GM12878 (cell line): ENCODE measurements around the gene SPRR2A. TPM values are rescaled to one million over a fixed set of nuclear protein-coding genes. Genes with fewer than 3 reads are reported as not detected.

Source experiments
- ATAC-seq: fragments of 200-7000 bp; cut with Tn5 transposase; 3 replicates; pipeline ENCODE4 v1.9.1; 2020; ENCODE audit warnings: mild to moderate bottlenecking, moderate library complexity
- BruUV-seq: library from RNA; stranded (reverse); fragments of 400-500 nt; replicated peaks from 2 replicates; lab custom pipeline; 2021; lab: Mats Ljungman, UMichigan
- CTCF ChIA-PET: fragments of 300-600 bp; sonication (Branson Sonifier 250); formaldehyde crosslinking; extraction: SDS; loops from one replicate; lab custom pipeline; 2021; ENCODE audit warnings: inconsistent platforms; lab: Yijun Ruan, JAX
- POLR2A ChIA-PET: fragments of 350-600 bp; formaldehyde crosslinking; extraction: SDS; loops from one replicate; lab custom pipeline; 2021; ENCODE audit warnings: inconsistent platforms; lab: Charles Lee
- RAD21 ChIA-PET: fragments of 300-600 bp; sonication (Branson Sonifier 250); formaldehyde crosslinking; loops from one replicate; lab custom pipeline; 2023; ENCODE audit warnings: antibody characterized with exemption; ENCODE audit not compliant: unreplicated experiment; lab: Charles Lee
- SMC1A ChIA-PET: fragments of 300-600 bp; sonication (Branson Sonifier 250); formaldehyde crosslinking; loops from one replicate; lab custom pipeline; 2023; ENCODE audit not compliant: unreplicated experiment, uncharacterized antibody; lab: Charles Lee
- DNase-seq: peaks from one replicate; pipeline ENCODE4 v3.0.0-alpha.2; 2011; ENCODE audit warnings: low read depth, low spot score
- FAIRE-seq: peaks from 3 replicates; lab custom pipeline; 2011; peaks lifted over from hg19 to GRCh38; lab: Jason Lieb, UNC
- H2AFZ ChIP-seq: 2 replicates; pipeline ENCODE4 v1.6.0; 2011; ENCODE audit warnings: low read depth, low read length, control low read depth; ENCODE audit not compliant: control insufficient read depth
- H3K27ac ChIP-seq: 2 replicates; pipeline ENCODE4 v1.5.1; 2011; ENCODE audit warnings: control low read depth; ENCODE audit not compliant: control insufficient read depth, insufficient read depth
- H3K27me3 ChIP-seq, 2 experiments: replicated peaks in 1 of 2; 2 replicates each; pipeline versions ENCODE4 v1.6.0 to v1.6.1; 2011; ENCODE audit warnings: low read length in 1 of 2; ENCODE audit not compliant: control insufficient read depth in 2 of 2, insufficient read depth in 2 of 2
- H3K36me3 ChIP-seq, 2 experiments: 2 replicates each; pipeline ENCODE4 v1.5.1; 2011; ENCODE audit warnings: low read length in 1 of 2; ENCODE audit not compliant: control insufficient read depth in 2 of 2, insufficient read depth in 2 of 2
- H3K4me1 ChIP-seq: 2 replicates; pipeline ENCODE4 v1.6.1; 2011; ENCODE audit warnings: mild to moderate bottlenecking, low read length, moderate library complexity, mixed read lengths; ENCODE audit not compliant: control insufficient read depth, insufficient read depth
- H3K4me2 ChIP-seq: 2 replicates; pipeline ENCODE4 v1.6.0; 2011; ENCODE audit warnings: control low read depth; ENCODE audit not compliant: control insufficient read depth, insufficient read depth
- H3K4me3 ChIP-seq: fragments of 200-600 bp; sonication (generic); 2 replicates; pipeline ENCODE4 v1.5.1; 2016
- H3K79me2 ChIP-seq: 2 replicates; pipeline ENCODE4 v1.6.0; 2011; ENCODE audit warnings: low read length; ENCODE audit not compliant: control insufficient read depth, insufficient read depth
- H3K9ac ChIP-seq: 2 replicates; pipeline ENCODE4 v1.8.0; 2011; ENCODE audit warnings: low read length, control low read depth, mixed read lengths; ENCODE audit not compliant: control insufficient read depth, insufficient read depth
- H3K9me3 ChIP-seq: replicated peaks from 3 replicates; pipeline ENCODE4 v1.5.1; 2011; ENCODE audit warnings: mild to moderate bottlenecking, low read length; ENCODE audit not compliant: control insufficient read depth, insufficient read depth
- H4K20me1 ChIP-seq: 2 replicates; pipeline ENCODE4 v1.6.0; 2011; ENCODE audit not compliant: control insufficient read depth, insufficient read depth
- BCL3 ChIP-seq: IDR thresholded peaks from 2 replicates; pipeline ENCODE4 v1.6.1; 2011; ENCODE audit warnings: borderline replicate concordance, low read depth, mild to moderate bottlenecking, moderate library complexity, low read length; ENCODE audit not compliant: insufficient read depth, poor library complexity, severe bottlenecking
- CEBPB ChIP-seq, 2 experiments: fragments of 150-350 bp in 1 of 2; IDR thresholded peaks; 2 replicates each; pipeline ENCODE4 v1.6.1; 2012 to 2014; ENCODE audit warnings: low read depth in 2 of 2, low read length in 2 of 2, borderline replicate concordance in 1 of 2, inconsistent platforms in 1 of 2
- CREM ChIP-seq: IDR thresholded peaks from 2 replicates; pipeline ENCODE4 v1.6.1; 2014; ENCODE audit warnings: antibody characterized with exemption, low read depth
- CTCF ChIP-seq, 3 experiments: IDR thresholded peaks in 2 of 3; conservative IDR thresholded peaks in 1 of 3; 2 replicates each; pipeline ENCODE4 v1.5.1; 2011; ENCODE audit warnings: low read depth in 3 of 3, low read length in 3 of 3, mild to moderate bottlenecking in 3 of 3, control low read depth in 2 of 3, moderate library complexity in 2 of 3, inconsistent platforms in 1 of 3, mixed read lengths in 1 of 3; ENCODE audit not compliant: control insufficient read depth in 2 of 3, insufficient read depth in 1 of 3; ENCODE audit errors: extremely low read depth in 1 of 3
- DPF2 ChIP-seq: fragments of 450-650 bp; IDR thresholded peaks from 2 replicates; pipeline ENCODE4 v1.6.1; 2017; ENCODE audit warnings: mild to moderate bottlenecking
- E2F4 ChIP-seq: IDR thresholded peaks from 2 replicates; pipeline ENCODE4 v1.6.1; 2012; ENCODE audit warnings: low read depth, low read length, improper control_type of control experiment
- EP300 ChIP-seq, 2 experiments: fragments of 150-350 bp in 1 of 2; IDR thresholded peaks; 2 replicates each; pipeline ENCODE4 v1.6.1; 2011 to 2012; ENCODE audit warnings: low read depth in 2 of 2, low read length in 2 of 2, borderline replicate concordance in 1 of 2, improper control_type of control experiment in 1 of 2, inconsistent platforms in 1 of 2; ENCODE audit not compliant: control insufficient read depth in 1 of 2
- HSF1 ChIP-seq: fragments of 150-350 bp; IDR thresholded peaks from 2 replicates; pipeline ENCODE4 v1.6.1; 2014; ENCODE audit warnings: mild to moderate bottlenecking, low read depth, low read length
- MEF2A ChIP-seq: IDR thresholded peaks from 2 replicates; pipeline ENCODE4 v1.6.1; 2011; ENCODE audit warnings: low read depth, mild to moderate bottlenecking, low read length, moderate library complexity; ENCODE audit not compliant: insufficient read depth
- MTA2 ChIP-seq: fragments of 450-650 bp; IDR thresholded peaks from 2 replicates; pipeline ENCODE4 v1.6.1; 2016; ENCODE audit warnings: low read depth, mild to moderate bottlenecking, moderate library complexity
- NFYB ChIP-seq: IDR thresholded peaks from 2 replicates; pipeline ENCODE4 v1.6.1; 2011; ENCODE audit warnings: low read depth, mild to moderate bottlenecking, low read length, improper control_type of control experiment, moderate library complexity; ENCODE audit not compliant: insufficient read depth
- RAD21 ChIP-seq: IDR thresholded peaks from 2 replicates; pipeline ENCODE4 v1.6.1; 2011; ENCODE audit warnings: mild to moderate bottlenecking, low read depth, low read length, moderate library complexity; ENCODE audit not compliant: insufficient read depth
- SREBF2 ChIP-seq: IDR thresholded peaks from 2 replicates; pipeline ENCODE4 v1.6.1; 2012; ENCODE audit warnings: mild to moderate bottlenecking, low read length
- WGBS: methylation state at CpG from one replicate; pipeline ENCODE4 v1.1.6; 2016; ENCODE audit warnings: low lambda C conversion rate; ENCODE audit not compliant: insufficient replicate concordance, insufficient coverage; ENCODE audit errors: missing lambda C conversion rate; 5-methylcytosine and 5-hydroxymethylcytosine counted together
- in situ Hi-C: fragments of 300-500 bp; cut with MboI; formaldehyde crosslinking; loops from 9 replicates; pipeline ENCODE4 v1.14.3; 2018; ENCODE audit warnings: mixed read lengths
- intact Hi-C: fragments of 100-400 bp; cut with micrococcal nuclease; formaldehyde crosslinking; loops from one replicate; pipeline ENCODE4 v1.14.2; 2022; ENCODE audit not compliant: unreplicated experiment
- polyA plus RNA-seq, 11 experiments: library from polyadenylated mRNA; depleted of rRNA in 4 of 11; unstranded in 6 of 11; stranded (reverse) in 5 of 11; fragments of >200 nt; fragmentation: Nextera tagmentation in 4 of 11; fragmentation: Illumina TruSeq in 1 of 11; extraction: Ambion mirVana in 4 of 11; extraction: Trizol in 1 of 11; gene quantifications; 1 replicate in 1 of 11; 2 replicates in 10 of 11; pipeline versions ENCODE4 v1.2.1 to v1.2.3, GENCODE V29; 2011 to 2016; ENCODE audit warnings: inconsistent platforms in 2 of 11, missing spikeins in 2 of 11, low read depth in 1 of 11
- total RNA-seq, 4 experiments: library from RNA; depleted of rRNA in 3 of 4; stranded (reverse); fragments of >200 nt in 3 of 4; fragmentation: Illumina TruSeq in 1 of 4; extraction: Trizol in 1 of 4; gene quantifications; 2 replicates each; pipeline versions ENCODE4 v1.2.1 to v1.2.3, GENCODE V29; 2013 to 2021

The SPRR2A gene
- total and polyA plus RNA-seq, 10 of the 15 experiments (the other 5 are each of a cell fraction or from before 2014, with no cell fraction given): not detected

- TF ChIP-seq NFYB: no peak
- TF ChIP-seq MEF2A: no peak
- no peak for TF ChIP-seq HSF1
- no peak for TF ChIP-seq RAD21
- no peak for TF ChIP-seq MTA2
- no peak for TF ChIP-seq EP300 (IDR thresholded peaks at IDR 0.05; ENCODE audit: borderline replicate concordance in 1 of 2, control insufficient read depth in 1 of 2, low read depth in 2 of 2, low read length in 2 of 2)
- TF ChIP-seq CEBPB (IDR thresholded peaks at IDR 0.05; ENCODE audit: borderline replicate concordance in 1 of 2, low read depth in 2 of 2, low read length in 2 of 2): no peak
- TF ChIP-seq DPF2: no peak
Observed at GRCh38 chr1:153035211-153035610, 22.1 kb downstream of the SPRR2A start (continued).

DNA sequence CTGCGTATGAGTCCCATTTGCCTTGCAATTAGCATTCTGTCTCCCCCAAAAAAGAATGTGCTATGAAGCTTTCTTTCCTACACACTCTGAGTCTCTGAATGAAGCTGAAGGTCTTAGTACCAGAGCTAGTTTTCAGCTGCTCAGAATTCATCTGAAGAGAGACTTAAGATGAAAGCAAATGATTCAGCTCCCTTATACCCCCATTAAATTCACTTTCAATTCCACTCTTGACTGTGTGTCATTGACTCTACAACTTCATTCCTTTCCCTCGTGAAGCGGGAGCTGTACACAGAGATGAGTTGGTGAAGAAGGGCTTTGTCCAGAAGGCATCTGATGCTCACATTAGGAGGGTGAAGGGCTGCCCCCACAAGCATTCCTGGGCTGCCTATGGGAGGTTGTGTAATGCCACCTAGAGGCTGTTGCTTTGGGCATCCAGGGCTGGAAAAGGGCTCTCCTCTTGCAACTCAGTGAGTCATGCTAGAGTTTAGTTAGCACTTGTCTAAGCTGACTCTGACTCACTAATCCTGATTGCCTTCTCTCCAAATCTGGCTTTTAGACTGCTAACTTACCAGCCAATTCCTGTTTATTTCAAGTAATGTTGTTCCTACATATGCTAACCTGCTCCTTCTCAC lies 24.5 kb downstream of the SPRR2A start:
- RAD21 ChIA-PET: interaction anchor here (1.1 to 1.2 kb wide), 2 partner anchors 71 to 160 kb away, joined by 3 to 5 read pairs; no protein-coding TSS in a partner anchor
- Histone ChIP-seq H3K9me3 (no peaks in the 10 kb centered on the region), H3K27ac (no peak overlapping the region), H3K4me2 (no peak overlapping the region), H3K9ac (no peak overlapping the region), H3K79me2 (no peaks in the 10 kb centered on the region), H4K20me1 (no peaks in the 10 kb centered on the region), H3K36me3 (no peaks in the 10 kb centered on the region), H3K4me1 (no peaks in the 10 kb centered on the region), H3K27me3 (no peaks in the 10 kb centered on the region; a peak in 1 of 4 replicates), H2AFZ (no peak overlapping the region), H3K4me3 (no peak overlapping the region)
- CTCF ChIA-PET: interaction anchor here (0.6 to 1.8 kb wide), 6 partner anchors 51 to 304 kb away, joined by 3 to 8 read pairs (median 3); no protein-coding TSS in a partner anchor
- SMC1A ChIA-PET: interaction anchor here (1.0 to 1.5 kb wide), 2 partner anchors 65 to 109 kb away, joined by 3 to 5 read pairs; no protein-coding TSS in a partner anchor
- DNase-seq (no peak), ATAC-seq (peak; percentile 67), FAIRE-seq (no peak)
- 3% methylated on average over 3 of the region's 3 CpGs for WGBS
- BruUV-seq: no TSS peak
- POLR2A ChIA-PET: no interaction called here
- in situ Hi-C loops (no loop called here), intact Hi-C loops (loop anchor here (10.0 kb wide), 1 partner anchor 158 kb away; the partner anchor contains the start of gene SMCP)
- TF ChIP-seq CTCF (IDR thresholded peaks at IDR 0.05 in 2 of 3, conservative IDR thresholded peaks at IDR 0.05 in 1 of 3; ENCODE audit: control insufficient read depth in 2 of 3, extremely low read depth in 1 of 3, insufficient read depth in 1 of 3, low read depth in 3 of 3, low read length in 3 of 3): peak in 2 of 3 experiments; percentile 14 to 30; a peak in 3 of 6 replicates
- TF ChIP-seq SREBF2: no peak
- no peak for TF ChIP-seq MEF2A
- no peak for TF ChIP-seq CREM
- no peak for TF ChIP-seq E2F4
- no peak for TF ChIP-seq BCL3
